K562 (cell line): ENCODE results near the gene NOM1. TPM values are rescaled to one million over a fixed set of nuclear protein-coding genes. Genes with fewer than 3 reads are reported as not detected.

Experiments
- ATF7 ChIP-seq: fragments of 450-650 bp; IDR thresholded peaks from 2 replicates; pipeline ENCODE4 v1.7.1; 2014; ENCODE audit warnings: mild to moderate bottlenecking, moderate library complexity
- CBFB ChIP-seq: sonication (generic); formaldehyde crosslinking; IDR thresholded peaks from 2 replicates; pipeline ENCODE4 v1.4.0; 2020; ENCODE audit warnings: mild to moderate bottlenecking, missing genetic modification reagents
- CBX5 ChIP-seq: IDR thresholded peaks from 2 replicates; pipeline ENCODE4 v1.6.1; 2014; ENCODE audit warnings: low read depth, borderline replicate concordance
- CEBPG ChIP-seq, 3 experiments: fragments of 200-800 bp in 1 of 3; sonication (Bioruptor generic) in 1 of 3; sonication (generic) in 1 of 3; formaldehyde crosslinking in 1 of 3; IDR thresholded peaks in 2 of 3; conservative IDR thresholded peaks in 1 of 3; 2 replicates each; pipeline versions ENCODE4 v1.6.1 to v1.8.0; 2016 to 2022; ENCODE audit warnings: missing compliant biosample characterization in 2 of 3, missing genetic modification characterization in 2 of 3, mild to moderate bottlenecking in 1 of 3, missing genetic modification reagents in 1 of 3
- EP300 ChIP-seq: IDR thresholded peaks from 2 replicates; pipeline ENCODE4 v1.6.1; 2012; ENCODE audit warnings: low read length, improper control_type of control experiment
- FOXA3 ChIP-seq, 2 experiments: fragments of 450-650 bp in 1 of 2; sonication (generic) in 1 of 2; formaldehyde crosslinking; IDR thresholded peaks in 1 of 2; conservative IDR thresholded peaks in 1 of 2; 2 replicates each; pipeline versions ENCODE4 v1.4.0 to v1.8.0; 2020 to 2022; ENCODE audit warnings: mild to moderate bottlenecking in 2 of 2, missing genetic modification reagents in 1 of 2
- FOXK1 ChIP-seq: sonication (generic); formaldehyde crosslinking; IDR thresholded peaks from 2 replicates; pipeline ENCODE4 v1.8.0; 2022; ENCODE audit warnings: missing genetic modification reagents, mild to moderate bottlenecking, borderline replicate concordance
- NUFIP1 ChIP-seq: fragments of 450-650 bp; IDR thresholded peaks from 2 replicates; pipeline ENCODE4 v1.6.1; 2018; ENCODE audit not compliant: partially characterized antibody
- TAF1 ChIP-seq: IDR thresholded peaks from 2 replicates; pipeline ENCODE4 v1.6.1; 2011; ENCODE audit warnings: mild to moderate bottlenecking, low read length, moderate library complexity; ENCODE audit not compliant: insufficient read depth, control insufficient read depth, severe bottlenecking; ENCODE audit errors: extremely low read depth
- TARDBP ChIP-seq: fragments of 450-650 bp; IDR thresholded peaks from 2 replicates; pipeline ENCODE4 v1.6.1; 2016
- TRIM28 ChIP-seq: fragments of 450-650 bp; IDR thresholded peaks from 2 replicates; pipeline ENCODE4 v1.6.1; 2017
- ZKSCAN3 ChIP-seq: fragments of 250-450 bp; sonication (Bioruptor Pico); IDR thresholded peaks from 2 replicates; pipeline ENCODE4 v1.4.0; 2020
- ZNF175 ChIP-seq: fragments of 200-800 bp; sonication (Bioruptor generic); IDR thresholded peaks from 2 replicates; pipeline ENCODE4 v1.6.1; 2016; ENCODE audit warnings: low read depth, mild to moderate bottlenecking, missing genetic modification characterization, missing compliant biosample characterization
- ZNF584 ChIP-seq: fragments of 200-800 bp; sonication (Bioruptor generic); IDR thresholded peaks from 2 replicates; pipeline ENCODE4 v1.6.1; 2016; ENCODE audit warnings: low read depth, mild to moderate bottlenecking, missing genetic modification characterization, missing compliant biosample characterization
- polyA plus RNA-seq, 8 experiments: library from polyadenylated mRNA; depleted of rRNA in 4 of 8; stranded (reverse) in 5 of 8; unstranded in 3 of 8; fragments of >200 nt; fragmentation: Nextera tagmentation in 2 of 8; fragmentation: Illumina TruSeq in 1 of 8; extraction: Ambion mirVana in 2 of 8; extraction: Trizol in 1 of 8; gene quantifications; 2 replicates each; pipeline versions ENCODE4 v1.2.1 to v1.2.3, GENCODE V29; 2011 to 2014; ENCODE audit warnings: inconsistent platforms in 1 of 8, missing spikeins in 1 of 8
- total RNA-seq, 7 experiments: library from RNA; depleted of rRNA in 6 of 7; stranded (reverse); fragments of >200 nt in 6 of 7; fragmentation: Illumina TruSeq in 2 of 7; extraction: Trizol in 2 of 7; gene quantifications; 2 replicates each; pipeline versions ENCODE4 v1.2.1 to v1.2.3, GENCODE V29; 2011 to 2021; ENCODE audit warnings: low replicate concordance in 1 of 7
- TF ChIP-seq, protein P1 (sequence below): fragments of 250-450 bp; sonication (Bioruptor Pico); IDR thresholded peaks from 2 replicates; pipeline ENCODE4 v1.5.0; 2021
- TF ChIP-seq, protein P2 (sequence below): sonication (generic); formaldehyde crosslinking; IDR thresholded peaks from 2 replicates; pipeline ENCODE4 v1.4.0; 2020; ENCODE audit warnings: mild to moderate bottlenecking, missing genetic modification reagents

NOM1 gene
- total and polyA plus RNA-seq, 9 of the 15 experiments (the other 6 are each of a cell fraction or from before 2014, with no cell fraction given), result 6.8 to 47.3 (median 37.4) TPM

DNA sequence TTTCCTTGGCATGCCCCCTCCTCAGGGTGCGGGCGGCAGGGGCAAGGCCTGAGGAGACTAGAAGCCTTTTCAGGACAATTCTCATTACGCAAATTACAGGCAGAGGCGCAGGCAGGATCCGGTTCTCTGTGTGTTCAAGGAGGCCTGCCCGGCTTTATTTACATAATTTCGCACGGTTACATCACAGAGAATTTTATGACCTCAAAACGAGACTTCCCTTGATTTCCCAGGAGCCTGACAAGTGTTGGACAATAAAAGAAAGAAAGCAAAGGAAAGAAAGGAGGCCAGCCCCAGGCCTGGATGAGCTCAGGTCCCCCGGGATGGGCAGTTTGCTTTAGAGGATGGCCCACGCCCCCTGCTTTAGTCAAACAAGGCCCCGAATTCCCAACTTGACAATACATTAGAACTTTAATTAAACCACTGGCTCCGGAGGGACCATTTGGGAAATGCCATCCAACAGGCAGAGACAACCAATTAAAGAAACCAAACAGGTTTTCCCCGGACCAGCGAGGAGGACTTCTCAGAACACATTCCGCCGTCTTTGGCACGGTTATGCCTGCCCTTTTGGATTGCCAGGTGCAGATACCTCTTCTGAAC is 58.1 kb downstream of the NOM1 start (continued):
- TF ChIP-seq CEBPG (CRISPR knock-in tag; IDR thresholded peaks at IDR 0.05) (peak; percentile 38; the same call in 1 of the 2 replicates), CEBPG (tag; conservative IDR thresholded peaks at IDR 0.05 in 1 of 2, IDR thresholded peaks at IDR 0.05 in 1 of 2) (peak in 1 of 2 experiments; percentile 89; a peak in 2 of 4 replicates), ZNF584 (CRISPR knock-in tag) (0 out of 2 replicates have a peak, but pooled peaks have one; percentile 71), FOXA3 (CRISPR knock-in tag; conservative IDR thresholded peaks at IDR 0.05 in 1 of 2, IDR thresholded peaks at IDR 0.05 in 1 of 2) (peak in 1 of 2 experiments; percentile 64; a peak in 1 of 4 replicates), TARDBP (0 out of 2 replicates have a peak, but pooled peaks have one; percentile 13), CBX5 (no peak), TAF1 (no peak), FOXK1 (CRISPR knock-in tag) (no peak), NUFIP1 (no peak), ZKSCAN3 (CRISPR knock-in tag) (no peak), ZNF175 (CRISPR knock-in tag) (peak; percentile 87), ATF7 (peak; percentile 50; the same call in 1 of the 2 replicates), CBFB (no peak), EP300 (peak; percentile 31; the same call in 1 of the 2 replicates), TRIM28 (no peak)
- TF ChIP-seq, protein P1, sequence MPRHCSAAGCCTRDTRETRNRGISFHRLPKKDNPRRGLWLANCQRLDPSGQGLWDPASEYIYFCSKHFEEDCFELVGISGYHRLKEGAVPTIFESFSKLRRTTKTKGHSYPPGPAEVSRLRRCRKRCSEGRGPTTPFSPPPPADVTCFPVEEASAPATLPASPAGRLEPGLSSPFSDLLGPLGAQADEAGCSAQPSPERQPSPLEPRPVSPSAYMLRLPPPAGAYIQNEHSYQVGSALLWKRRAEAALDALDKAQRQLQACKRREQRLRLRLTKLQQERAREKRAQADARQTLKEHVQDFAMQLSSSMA (CRISPR knock-in tag), result no peak
- TF ChIP-seq, protein P2, sequence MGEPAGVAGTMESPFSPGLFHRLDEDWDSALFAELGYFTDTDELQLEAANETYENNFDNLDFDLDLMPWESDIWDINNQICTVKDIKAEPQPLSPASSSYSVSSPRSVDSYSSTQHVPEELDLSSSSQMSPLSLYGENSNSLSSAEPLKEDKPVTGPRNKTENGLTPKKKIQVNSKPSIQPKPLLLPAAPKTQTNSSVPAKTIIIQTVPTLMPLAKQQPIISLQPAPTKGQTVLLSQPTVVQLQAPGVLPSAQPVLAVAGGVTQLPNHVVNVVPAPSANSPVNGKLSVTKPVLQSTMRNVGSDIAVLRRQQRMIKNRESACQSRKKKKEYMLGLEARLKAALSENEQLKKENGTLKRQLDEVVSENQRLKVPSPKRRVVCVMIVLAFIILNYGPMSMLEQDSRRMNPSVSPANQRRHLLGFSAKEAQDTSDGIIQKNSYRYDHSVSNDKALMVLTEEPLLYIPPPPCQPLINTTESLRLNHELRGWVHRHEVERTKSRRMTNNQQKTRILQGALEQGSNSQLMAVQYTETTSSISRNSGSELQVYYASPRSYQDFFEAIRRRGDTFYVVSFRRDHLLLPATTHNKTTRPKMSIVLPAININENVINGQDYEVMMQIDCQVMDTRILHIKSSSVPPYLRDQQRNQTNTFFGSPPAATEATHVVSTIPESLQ (CRISPR knock-in tag), result no peak
